ENCODE data around the gene IGSF22.

The IGSF22 gene

DNA sequence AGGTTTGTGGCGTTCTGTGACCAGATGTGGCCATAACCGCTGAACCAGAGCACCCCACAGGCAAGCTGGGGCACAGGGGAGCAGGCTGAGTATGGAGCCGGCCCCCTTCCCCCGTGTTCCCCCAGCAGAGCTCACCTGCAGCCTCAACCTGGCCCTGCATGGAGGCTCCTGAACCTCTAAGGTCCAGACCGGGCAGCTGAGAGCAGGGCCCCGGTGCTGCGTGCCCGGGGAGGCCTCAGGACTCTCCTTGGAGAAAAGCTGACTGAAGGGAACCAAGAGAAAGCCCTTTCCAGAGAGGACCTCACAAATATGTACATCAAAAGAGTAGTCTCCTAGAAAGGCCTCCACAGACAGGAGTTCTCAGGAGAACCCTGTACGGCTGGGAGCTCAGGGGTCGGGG lies 17.4 kb upstream of the IGSF22 start:
- DNase-seq = no peak

DNA sequence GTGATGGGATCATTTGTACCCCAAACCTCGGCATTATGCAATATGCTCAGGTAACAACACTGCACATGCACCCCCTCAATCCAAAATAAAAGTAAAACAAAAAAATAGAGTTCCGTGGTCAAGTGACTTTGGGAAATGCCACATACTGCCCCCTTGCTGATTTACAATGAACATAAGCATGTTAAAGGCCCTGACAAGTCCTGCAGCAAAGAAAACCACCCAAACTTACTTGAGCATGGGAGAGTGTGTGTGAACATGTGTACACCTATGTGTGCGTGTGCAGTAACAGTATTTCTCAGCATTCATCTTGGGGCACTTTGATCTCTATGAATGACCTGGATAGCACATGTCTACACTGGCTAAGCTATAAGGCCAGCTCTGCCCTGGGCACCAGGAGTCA lies 15.8 kb upstream of the IGSF22 start:
- DNase-seq = no peak

DNA sequence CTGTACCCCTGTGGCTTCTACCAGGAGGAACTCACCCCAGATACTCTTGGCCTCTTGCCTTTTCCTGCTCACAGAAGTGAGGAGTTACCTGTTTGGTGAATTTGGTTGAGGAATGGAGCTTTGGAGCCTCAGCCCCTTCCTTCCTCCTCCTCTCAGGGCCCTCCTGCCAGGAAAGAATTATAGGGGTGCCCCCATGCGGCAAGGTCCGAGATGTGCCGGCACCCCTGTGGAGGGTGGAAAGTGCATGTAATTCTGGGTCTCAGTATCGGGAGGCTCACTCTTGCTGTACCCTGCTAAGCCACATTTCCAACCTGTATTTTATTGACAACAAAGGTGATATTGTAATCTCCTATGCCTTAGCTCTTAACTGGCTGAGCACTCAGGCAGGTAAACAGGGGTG lies 13.7 kb upstream of the IGSF22 start:
- DNase-seq = no peak

DNA sequence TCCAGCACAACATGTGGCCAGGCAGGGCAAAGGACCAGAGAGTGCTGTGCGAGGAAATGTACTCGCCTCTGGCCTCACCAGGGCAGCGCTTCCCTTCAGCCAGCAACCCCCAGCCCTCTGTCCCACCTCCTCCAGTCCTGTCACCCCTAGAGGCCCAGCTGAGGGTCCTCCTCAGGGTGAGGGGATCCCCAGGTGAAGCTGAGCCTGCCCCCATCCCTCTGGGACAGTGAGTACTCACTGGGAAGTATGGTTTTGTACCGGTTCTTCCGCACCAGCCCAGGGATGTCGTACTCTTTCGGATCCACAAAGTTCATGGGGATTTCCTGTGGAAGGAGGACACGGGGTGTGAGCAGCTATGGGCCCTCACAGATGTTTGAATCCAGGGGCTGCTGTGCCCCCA lies 11.7 kb upstream of the IGSF22 start:
- no peak for DNase-seq

DNA sequence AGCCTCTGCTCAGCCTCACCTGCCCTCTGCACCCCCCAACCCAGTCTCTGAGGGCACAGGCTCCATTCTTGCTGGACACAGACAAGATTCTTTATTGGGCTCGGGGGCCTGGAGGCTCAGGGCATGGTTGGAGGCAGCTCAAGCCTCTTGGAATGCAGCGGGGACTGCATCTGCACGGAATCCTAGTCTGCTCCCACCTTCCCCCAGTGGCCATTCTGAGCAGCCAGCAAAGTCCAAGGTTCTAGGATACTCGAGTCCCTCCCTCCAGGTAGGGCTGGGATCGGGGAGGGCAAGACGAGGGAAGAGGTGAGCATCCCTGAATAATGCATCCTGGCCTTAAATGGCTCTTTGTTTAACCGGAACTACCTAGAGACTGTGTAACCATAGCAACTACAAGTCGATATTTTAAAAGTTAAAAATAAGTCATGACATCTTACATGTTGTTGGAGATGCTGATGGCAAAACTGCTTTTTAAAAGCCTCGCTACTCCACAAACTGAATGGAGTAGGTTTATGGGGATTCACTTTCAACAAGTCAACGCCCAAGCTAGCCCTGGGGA lies 10.7 kb upstream of the IGSF22 start:
- no peak for DNase-seq

DNA sequence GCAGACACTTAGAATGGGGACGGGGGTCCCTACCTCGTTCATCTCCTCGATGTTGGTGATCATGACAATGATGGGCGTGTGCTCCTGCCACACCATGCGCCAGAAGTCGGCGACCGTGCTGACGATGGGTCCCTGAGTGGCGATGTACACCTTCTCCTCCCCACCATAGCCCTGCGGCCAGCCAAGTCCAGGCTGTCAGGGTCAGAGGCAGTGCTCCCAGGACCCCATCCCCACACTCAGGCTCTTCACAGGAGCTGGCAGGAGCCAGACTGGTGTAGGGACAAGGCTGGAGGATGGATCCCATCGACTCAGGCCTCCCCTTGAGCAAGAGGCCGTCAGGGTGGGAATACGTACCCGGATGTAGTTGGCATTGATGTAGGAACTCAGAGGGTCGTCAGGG lies 7.2 kb upstream of the IGSF22 start:
- no peak for DNase-seq

DNA sequence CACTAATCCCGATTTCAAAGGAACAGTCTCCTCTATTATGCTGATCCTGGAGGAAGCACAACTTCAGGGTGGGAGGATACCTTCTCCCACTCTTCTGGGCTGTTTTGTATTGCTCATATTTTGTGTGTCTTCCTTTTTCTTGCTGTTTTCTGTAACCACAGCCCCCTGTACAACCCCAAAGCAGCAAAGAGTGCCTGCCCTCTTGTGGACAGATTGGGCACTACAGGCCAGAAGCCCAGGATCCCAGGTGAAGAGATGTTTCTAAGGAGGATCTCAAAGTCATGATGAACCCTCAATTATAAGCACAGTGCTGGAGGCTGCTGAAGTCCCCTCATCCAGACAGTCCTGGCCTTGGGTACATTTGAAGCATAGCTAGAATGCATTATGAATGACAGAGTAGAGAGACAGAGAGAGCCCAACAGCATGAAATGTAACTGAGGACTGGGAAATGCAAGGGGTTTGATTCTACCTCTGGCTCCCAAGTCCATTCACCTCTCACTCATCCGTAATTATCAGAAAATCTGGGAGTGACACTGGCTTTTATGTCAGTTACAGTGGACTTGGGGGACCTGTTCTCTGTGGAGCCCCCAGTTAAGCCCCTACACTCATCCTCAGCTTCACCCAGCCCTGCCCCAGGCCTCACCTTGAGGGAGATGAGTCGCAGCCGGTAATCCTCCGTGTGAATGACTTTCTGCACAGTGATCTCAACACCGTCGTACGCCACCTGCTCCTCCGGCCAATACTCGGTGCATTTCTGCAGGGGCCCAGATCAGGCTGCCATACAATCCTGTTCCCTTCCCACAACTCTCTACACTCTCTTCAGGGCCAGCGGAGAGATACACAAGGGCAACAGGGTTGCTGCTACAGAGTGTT lies 6.2 kb upstream of the IGSF22 start:
- DNase-seq = peak; percentile 69

DNA sequence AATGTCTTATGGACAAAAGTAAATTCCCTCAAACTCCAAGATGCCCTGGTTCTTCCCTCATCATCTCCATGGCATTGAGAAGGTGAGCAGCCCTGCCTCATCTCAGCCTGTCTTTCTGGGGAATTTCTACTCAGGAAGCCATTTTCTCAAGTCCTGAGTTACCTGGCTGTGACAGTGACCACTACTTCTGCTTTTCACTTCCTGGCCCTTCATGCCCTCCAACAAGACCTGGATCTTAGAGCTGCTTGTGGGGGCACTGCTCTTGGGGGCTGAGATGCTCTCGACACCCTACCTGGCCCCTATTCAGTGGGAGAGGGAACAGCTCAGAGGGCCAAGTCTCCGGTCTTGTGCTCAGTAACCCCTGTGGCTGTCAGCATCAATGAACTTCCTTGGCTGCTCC lies 5.5 kb upstream of the IGSF22 start:
- DNase-seq = no peak

DNA sequence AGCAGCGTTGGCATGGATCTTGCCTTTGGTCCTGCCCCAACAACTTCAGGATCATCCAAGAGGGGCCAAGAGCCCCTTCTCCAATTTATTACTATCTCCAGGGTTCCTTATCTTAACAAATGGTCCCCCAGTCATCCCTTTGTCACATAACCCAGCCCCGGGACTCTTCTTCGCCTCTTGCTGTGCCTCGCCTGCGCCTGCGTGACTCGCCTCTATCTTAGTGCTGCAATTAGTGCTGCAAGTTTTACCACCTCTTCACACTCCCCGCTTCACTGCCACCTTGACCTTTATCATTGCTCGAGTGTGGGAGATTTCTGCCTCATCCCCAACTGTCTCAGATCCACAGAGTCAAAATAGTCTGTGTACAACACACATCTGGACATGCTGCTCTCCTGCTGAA lies 4.0 kb upstream of the IGSF22 start:
- no peak for DNase-seq

DNA sequence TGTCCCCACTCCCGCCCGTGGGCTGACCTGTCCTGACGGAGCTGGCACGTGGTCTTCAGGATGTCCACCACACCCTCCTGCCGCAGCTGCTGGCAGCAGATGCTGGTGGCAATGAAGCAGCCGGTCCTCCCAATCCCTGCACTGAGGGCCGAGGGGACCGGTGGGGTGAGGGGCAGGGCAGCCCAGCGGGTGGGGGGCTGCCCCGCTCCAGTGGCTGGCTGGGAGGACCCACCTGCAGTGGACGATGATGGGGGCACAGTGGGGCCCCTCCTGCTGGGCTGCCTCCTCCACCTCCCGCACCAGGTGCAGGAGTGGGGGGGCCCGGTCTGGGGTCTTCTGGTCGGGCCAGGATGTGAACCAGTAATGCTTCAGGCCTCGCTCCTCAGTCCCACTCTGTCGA lies 3.4 kb upstream of the IGSF22 start:
- DNase-seq = no peak

DNA sequence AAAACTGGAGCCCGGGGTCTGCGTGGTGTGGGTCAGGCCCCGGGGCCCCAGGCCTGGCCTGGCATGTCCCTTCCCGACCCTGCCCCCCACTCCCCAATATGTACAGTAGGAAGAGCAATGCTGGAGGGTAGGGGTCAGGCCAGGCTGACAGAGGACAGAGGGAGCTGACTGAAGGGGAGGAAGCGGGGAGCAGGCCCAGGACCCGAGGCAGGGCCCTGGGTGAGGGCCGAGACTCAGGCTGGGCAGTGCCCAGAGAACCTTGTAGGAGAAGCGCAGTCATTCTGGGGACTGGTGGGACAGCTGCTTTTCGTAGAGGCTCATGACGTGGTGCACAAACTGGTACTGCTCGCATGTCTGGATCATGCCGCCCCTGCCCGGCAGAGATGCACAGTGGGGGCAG lies 2.7 kb upstream of the IGSF22 start:
- no peak for DNase-seq

DNA sequence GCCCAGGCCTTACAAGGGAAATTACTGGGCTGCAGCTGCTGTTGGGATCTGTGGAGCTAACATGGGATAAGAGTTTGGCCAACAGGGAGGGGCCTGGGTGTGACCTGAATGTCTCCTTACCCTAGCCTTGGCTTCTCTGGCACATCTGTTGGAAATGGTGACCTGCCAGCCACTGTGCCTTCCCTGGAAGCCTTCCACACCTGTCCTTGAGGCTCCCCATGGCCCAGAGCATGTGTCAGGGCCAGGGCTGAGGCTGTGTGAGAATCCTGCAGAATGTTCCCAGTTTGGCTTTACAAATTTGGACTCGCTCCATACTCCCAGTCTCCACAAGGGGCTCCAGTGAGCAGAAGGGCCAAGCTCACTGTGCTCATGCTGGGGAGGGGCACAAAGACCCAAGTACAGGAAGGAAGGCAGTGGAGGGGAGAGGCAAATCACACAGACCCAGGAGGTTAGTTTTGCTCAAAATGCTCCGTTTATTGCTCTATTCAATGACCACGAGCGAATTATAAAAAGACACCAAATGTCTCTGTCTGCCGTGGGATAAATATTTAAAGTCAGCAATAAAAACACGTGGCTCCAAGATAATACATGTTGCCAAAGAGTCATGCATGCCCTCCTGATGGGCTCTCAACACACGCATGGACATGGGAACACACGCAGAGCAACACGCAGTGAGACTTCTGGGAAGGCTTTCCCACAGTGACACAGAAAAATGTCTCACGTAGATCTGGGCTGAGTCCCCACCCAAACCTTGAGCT lies 1.7 kb upstream of the IGSF22 start:
- peak; percentile 62 for DNase-seq

DNA sequence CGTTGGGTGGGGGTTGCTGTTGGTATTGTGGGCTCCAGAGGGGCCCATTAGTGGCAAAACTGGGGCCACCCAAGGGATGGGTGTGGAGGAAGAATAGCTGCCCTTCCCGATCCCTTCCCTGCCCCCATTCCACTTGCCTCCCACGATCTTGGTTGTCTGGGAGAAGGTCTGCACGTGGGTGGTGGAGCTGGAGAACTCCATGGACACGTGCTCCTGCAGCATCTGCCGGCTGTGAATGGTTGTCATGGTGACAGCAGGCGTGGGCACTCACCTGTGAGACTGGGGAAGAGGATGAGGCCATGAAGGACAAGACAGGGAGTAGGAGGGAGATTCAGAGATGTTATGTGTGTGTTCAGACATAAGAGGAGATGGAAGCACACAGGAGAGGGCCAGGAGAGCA lies 2.0 kb downstream of the IGSF22 start:
- DNase-seq = no peak

DNA sequence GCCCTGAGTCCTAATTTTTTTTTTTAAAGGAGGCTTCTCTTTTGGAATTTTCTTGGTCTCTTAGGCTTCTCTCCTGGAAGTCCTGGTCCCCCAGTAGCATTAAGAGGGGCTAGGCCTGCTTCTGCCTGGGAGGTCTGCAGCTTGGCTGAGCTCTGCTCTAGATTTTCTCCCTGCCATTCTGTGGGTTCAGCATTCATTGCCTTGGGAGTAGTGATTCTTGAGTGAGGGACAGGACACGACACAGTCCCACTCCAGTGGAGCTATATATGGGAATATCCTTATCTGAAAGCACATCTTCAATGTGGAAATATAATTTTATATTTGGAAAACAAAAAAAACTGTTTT lies 3.7 kb downstream of the IGSF22 start:
- DNase-seq = no peak

DNA sequence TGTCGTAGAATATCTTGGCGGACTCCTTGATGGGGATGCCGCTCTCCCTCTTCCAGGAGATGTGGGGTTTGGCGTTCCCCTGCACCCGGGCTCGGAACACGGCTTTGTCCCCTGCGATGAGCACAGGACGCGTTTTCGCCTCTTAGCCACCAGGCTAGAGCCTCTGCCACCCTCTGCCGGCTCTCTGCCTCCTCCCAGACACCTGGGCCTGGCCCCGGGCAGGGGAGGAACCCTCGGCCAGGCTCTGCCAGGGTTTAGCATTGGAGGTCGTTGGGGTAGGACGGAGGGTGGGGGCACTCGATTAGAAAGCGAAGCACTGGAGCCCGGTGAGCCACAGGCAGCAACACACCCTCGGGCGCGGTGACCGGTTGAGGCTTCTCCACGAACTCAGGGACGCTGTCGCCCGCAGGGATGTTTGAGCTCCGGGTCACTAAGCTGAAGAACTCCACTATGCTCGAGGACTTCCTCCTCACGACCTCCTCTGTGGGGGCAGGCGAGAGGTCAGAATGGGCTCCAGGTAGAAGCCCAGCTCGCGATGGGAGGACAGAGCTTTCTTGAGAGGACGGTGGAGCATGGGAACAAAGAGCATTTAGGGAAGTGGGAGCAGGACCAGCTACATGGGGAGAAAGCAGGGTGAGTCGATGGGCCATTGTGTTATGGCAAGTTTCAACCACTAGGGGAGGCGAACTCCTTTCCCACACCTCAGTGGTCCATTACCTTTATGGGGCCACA lies 4.3 kb downstream of the IGSF22 start:
- DNase-seq = peak; percentile 65

DNA sequence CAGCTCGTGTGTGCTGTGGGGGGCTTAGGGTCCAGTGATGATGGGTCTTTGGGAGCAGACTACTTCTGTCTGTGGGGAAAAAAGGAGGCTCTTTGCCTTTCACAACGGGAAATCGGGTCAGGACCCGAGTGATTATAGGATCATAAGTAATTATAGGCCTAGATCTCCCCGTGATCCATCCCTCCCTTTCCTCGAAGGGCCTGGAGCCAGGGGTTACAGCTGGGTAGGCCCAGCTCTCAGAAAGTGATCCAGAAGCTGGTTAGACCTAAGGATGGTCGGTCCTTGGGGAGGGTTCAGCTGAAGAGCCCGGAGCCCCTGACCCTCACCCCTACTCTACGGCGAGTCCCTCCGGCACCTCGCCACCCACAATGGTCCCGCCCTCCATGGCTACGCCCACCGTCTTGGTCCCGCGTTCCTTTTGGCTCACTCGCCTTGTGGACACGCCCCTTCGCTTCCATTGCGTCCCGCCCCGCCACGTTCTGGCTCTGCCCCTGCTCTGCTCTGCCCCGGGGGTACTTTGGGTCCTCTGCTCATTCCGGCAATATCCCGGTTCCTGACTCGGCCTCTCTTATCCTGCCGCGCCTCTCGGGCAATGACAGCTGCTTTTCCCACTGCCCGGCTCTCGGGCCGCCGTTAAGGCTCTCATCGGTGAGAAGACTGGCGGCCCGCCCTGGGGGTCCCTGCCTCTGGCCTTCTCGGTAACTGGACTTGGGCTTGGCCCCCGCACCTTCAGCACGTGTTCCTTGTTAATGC lies 5.0 kb downstream of the IGSF22 start:
- DNase-seq = peak; percentile 87

DNA sequence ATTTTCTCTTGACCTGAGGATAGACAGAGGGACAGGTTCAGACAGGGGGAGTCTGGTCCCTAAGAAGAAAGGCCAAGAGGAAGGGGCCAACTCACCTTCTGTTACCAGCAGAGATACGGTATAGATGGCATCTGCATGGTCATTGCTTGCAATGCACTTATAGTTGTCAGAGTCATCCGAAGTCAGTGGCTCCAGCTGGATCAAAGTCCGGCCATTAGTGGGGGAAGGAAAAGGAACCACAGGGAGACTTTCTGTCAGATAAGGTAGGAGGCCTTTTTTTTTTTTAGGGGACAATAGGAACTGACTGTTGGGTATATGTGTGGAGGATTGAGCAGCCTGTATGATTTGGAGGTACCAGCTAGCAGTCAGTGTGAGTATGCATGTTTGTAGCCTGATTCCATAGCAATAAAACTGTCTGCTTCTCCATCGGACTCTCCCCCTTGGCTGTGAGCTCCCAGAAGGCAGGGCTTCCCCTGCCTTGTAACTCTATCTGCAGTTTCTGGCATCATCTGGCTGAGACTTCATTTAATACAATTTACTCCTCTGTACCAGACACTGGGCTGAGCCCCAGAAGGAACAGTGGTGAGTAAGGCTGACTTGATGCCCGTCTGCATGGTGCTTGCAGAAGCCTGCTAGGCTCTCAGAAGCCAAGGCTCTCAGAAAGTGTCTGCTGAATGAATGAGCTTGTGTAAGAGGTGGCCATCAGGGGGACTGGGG lies 5.7 kb downstream of the IGSF22 start:
- no peak for DNase-seq

DNA sequence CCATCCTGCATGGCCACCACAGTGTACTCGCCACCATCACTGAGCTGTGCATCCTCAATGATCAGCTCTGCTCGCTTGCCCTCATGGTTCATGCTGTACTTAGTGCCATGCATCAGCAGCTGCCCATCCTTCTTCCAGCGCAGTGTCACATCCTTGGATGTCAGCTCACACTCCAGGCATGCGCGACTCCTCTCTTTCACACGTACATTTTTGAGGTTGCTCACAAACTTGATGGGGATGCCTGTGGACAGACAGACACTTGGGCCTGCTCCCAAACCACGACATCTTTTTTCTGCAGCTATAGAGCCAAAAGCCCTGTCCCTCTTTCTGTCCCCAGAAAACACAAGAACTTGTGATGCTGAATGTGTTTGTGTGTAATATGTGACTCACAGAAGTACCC lies 10.5 kb downstream of the IGSF22 start:
- DNase-seq = no peak

DNA sequence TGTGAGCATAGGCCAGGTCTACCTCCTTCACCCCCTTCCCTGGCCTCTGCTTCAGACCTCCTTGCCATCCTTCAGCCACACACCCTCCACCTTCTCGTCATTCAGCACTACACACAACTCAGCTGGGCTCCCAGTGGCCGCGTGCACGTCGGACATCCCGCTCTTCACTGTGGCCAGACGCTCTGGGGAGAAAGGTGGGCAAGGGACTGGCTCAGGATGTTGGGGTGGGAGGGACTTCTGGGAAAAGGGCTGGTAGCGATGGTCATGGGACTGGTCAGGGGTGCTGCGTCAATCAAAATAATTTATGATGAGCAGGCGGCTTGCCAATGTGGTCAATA lies 11.6 kb downstream of the IGSF22 start:
- no peak for DNase-seq

DNA sequence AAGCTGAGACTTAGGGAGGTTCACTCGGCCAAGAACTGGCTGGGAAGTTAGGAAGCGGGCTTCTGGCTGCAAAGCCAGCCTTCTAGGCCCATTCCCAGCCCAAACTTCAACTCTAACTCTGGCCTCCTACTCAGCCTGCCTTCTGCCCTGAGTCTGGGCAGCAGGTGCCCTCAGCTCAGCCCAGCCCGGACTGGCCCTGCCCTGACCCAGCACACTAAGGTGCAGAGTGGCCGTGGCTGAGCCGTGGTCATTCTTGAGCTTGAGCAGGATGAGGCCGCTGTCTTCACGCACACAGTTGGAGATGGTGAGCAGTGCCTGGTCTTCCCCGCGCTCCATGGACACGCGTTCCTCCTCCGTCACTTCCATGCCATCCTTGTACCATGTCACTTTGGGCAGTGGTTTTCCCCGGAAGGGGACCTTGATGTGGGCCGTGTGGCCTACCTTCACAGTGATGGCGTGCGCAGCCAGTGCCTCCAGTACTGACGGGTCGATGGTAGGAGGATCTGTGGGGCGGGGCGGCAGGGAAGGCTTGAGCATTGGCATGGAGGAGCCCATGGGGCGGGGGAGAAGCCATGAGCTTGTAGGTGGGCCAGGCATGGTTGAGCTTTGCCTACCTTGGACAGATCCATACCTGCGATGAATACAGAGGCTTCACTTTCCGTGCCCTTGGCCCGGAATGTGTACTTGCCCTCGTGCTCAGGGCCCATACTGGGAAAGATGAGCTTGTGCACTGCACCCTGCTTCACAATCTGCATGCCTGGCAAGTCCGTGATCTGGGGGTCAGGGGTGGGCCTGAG lies 12.1 kb downstream of the IGSF22 start:
- DNase-seq = no peak

DNA sequence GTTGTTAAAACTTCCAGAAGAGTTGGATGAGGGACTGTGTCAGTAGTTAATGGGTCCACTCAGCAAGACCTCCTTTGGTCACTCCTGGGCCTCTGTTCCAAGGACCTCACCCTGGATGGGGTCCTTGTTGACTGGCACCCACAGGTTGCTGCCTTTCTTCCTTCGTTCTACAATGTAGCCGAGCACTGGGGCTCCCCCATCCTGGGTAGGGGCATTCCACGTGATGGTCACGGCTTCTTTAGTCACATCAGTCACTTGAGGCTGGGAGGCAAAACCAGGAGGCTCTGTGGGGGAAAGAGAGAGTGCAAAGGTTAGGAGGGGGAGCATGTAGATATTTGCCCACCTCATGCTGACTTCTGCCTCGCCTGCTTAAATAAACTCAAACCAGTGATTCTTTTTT lies 15.4 kb downstream of the IGSF22 start:
- DNase-seq = no peak

Measured in CD4-positive, alpha-beta T cell treated with Interleukin-21 for 1 hour (primary cell).